IPS-18a (cell line): Measurements from ENCODE around the gene ESRRB.
A peak's percentile ranks its signal among the peaks of the same experiment; 100 is the strongest.

ENCODE experiments used
- H3K27ac ChIP-seq: one replicate; pipeline ENCODE4 v1.5.1; 2013; ENCODE audit warnings: low read length
- H3K27me3 ChIP-seq: one replicate; pipeline ENCODE4 v1.6.1; 2013; ENCODE audit warnings: mild to moderate bottlenecking, low read length; ENCODE audit not compliant: control insufficient read depth, insufficient read depth
- H3K36me3 ChIP-seq: one replicate; pipeline ENCODE4 v1.6.1; 2013; ENCODE audit warnings: low read depth, low read length; ENCODE audit not compliant: control insufficient read depth
- H3K4me1 ChIP-seq: one replicate; pipeline ENCODE4 v1.6.1; 2013; ENCODE audit warnings: low read depth, low read length; ENCODE audit not compliant: control insufficient read depth
- H3K4me3 ChIP-seq: one replicate; pipeline ENCODE4 v1.5.1; 2013; ENCODE audit warnings: low read length
- H3K9ac ChIP-seq: one replicate; pipeline ENCODE4 v1.6.1; 2013; ENCODE audit warnings: mild to moderate bottlenecking, low read length, moderate library complexity
- H3K9me3 ChIP-seq: one replicate; pipeline ENCODE4 v1.6.1; 2013; ENCODE audit warnings: low read depth, low read length; ENCODE audit not compliant: control insufficient read depth

The ESRRB gene

GRCh38 chr14:76337635-76338545, 38.0 kb upstream of the ESRRB start:
- Histone ChIP-seq H3K27ac (no peak overlapping the region), H3K36me3 (no peaks in the 10 kb centered on the region), H3K9ac (no peak overlapping the region), H3K27me3 (no peaks in the 10 kb centered on the region), H3K9me3 (no peaks in the 10 kb centered on the region), H3K4me3 (no peak overlapping the region), H3K4me1 (no peaks in the 10 kb centered on the region)

- Histone ChIP-seq H3K9ac (no peak overlapping the region), H3K27me3 (no peaks in the 10 kb centered on the region)
These were observed 36.0 kb upstream of the ESRRB start for GRCh38 chr14:76339728-76340615.

GRCh38 chr14:76343386-76343785, 32.6 kb upstream of the ESRRB start:
- Histone ChIP-seq H3K4me1 (no peaks in the 10 kb centered on the region), H3K9ac (no peak overlapping the region), H3K27me3 (no peaks in the 10 kb centered on the region), H3K27ac (no peak overlapping the region), H3K4me3 (no peak overlapping the region), H3K36me3 (no peaks in the 10 kb centered on the region), H3K9me3 (no peaks in the 10 kb centered on the region)

More at GRCh38 chr14:76339728-76340615, 36.0 kb upstream of the ESRRB start:
- Histone ChIP-seq H3K4me3 (no peak overlapping the region), H3K36me3 (no peaks in the 10 kb centered on the region), H3K4me1 (no peaks in the 10 kb centered on the region), H3K27ac (no peak overlapping the region), H3K9me3 (no peaks in the 10 kb centered on the region)

GRCh38 chr14:76346391-76347160, 29.4 kb upstream of the ESRRB start:
- Histone ChIP-seq H3K9ac (no peak overlapping the region), H3K4me1 (peaks cover 10% of the 10 kb centered on the region), H3K4me3 (no peak overlapping the region), H3K9me3 (no peaks in the 10 kb centered on the region), H3K27me3 (no peaks in the 10 kb centered on the region), H3K36me3 (no peaks in the 10 kb centered on the region), H3K27ac (no peak overlapping the region)

- H3K36me3 ChIP-seq, result no peaks in the 10 kb centered on the region
- peaks cover 10% of the 10 kb centered on the region for H3K4me1 ChIP-seq
- no peak overlapping the region for H3K4me3 ChIP-seq
- H3K27me3 ChIP-seq, result peaks cover 17% of the 10 kb centered on the region
- H3K9ac ChIP-seq, result no peak overlapping the region
- H3K9me3 ChIP-seq, result no peaks in the 10 kb centered on the region
- no peak overlapping the region for H3K27ac ChIP-seq
These were observed 27.0 kb upstream of the ESRRB start for GRCh38 chr14:76348898-76349297.

GRCh38 chr14:76349993-76350392, 25.9 kb upstream of the ESRRB start:
- Histone ChIP-seq H3K27me3 (peaks cover 17% of the 10 kb centered on the region), H3K9me3 (no peaks in the 10 kb centered on the region), H3K4me1 (peaks cover 10% of the 10 kb centered on the region), H3K27ac (no peak overlapping the region), H3K36me3 (no peaks in the 10 kb centered on the region), H3K9ac (no peak overlapping the region), H3K4me3 (no peak overlapping the region)

GRCh38 chr14:76350671-76351070, 25.3 kb upstream of the ESRRB start:
- Histone ChIP-seq H3K4me1 (peaks cover 10% of the 10 kb centered on the region), H3K9ac (no peak overlapping the region), H3K27me3 (peaks cover 17% of the 10 kb centered on the region), H3K27ac (no peak overlapping the region), H3K4me3 (no peak overlapping the region), H3K9me3 (no peaks in the 10 kb centered on the region), H3K36me3 (no peaks in the 10 kb centered on the region)

- no peak overlapping the region for H3K27ac ChIP-seq
- H3K4me1 ChIP-seq, result peaks cover 10% of the 10 kb centered on the region
- peaks cover 17% of the 10 kb centered on the region for H3K27me3 ChIP-seq
- no peaks in the 10 kb centered on the region for H3K9me3 ChIP-seq
- H3K9ac ChIP-seq, result no peak overlapping the region
- no peaks in the 10 kb centered on the region for H3K36me3 ChIP-seq
- no peak overlapping the region for H3K4me3 ChIP-seq
These were observed 24.0 kb upstream of the ESRRB start for GRCh38 chr14:76351941-76352340.

GRCh38 chr14:76352639-76353281, 23.2 kb upstream of the ESRRB start:
- H3K27me3 ChIP-seq, result peaks cover 17% of the 10 kb centered on the region
- no peak overlapping the region for H3K27ac ChIP-seq
- H3K36me3 ChIP-seq, result no peaks in the 10 kb centered on the region
- peaks cover 10% of the 10 kb centered on the region for H3K4me1 ChIP-seq
- no peak overlapping the region for H3K9ac ChIP-seq
- H3K9me3 ChIP-seq, result no peaks in the 10 kb centered on the region
- peak overlapping the region; percentile 22 for H3K4me3 ChIP-seq

- Histone ChIP-seq H3K9ac (no peak overlapping the region), H3K9me3 (no peaks in the 10 kb centered on the region), H3K27me3 (peaks cover 17% of the 10 kb centered on the region), H3K4me3 (no peak overlapping the region), H3K4me1 (peaks cover 3% of the 10 kb centered on the region), H3K27ac (no peak overlapping the region), H3K36me3 (no peaks in the 10 kb centered on the region)
These were observed 21.6 kb upstream of the ESRRB start for GRCh38 chr14:76354310-76354709.

- no peaks in the 10 kb centered on the region for H3K9me3 ChIP-seq
- no peaks in the 10 kb centered on the region for H3K4me1 ChIP-seq
- H3K4me3 ChIP-seq, result no peak overlapping the region
- peaks cover 17% of the 10 kb centered on the region for H3K27me3 ChIP-seq
- no peak overlapping the region for H3K27ac ChIP-seq
- no peaks in the 10 kb centered on the region for H3K36me3 ChIP-seq
- H3K9ac ChIP-seq, result no peak overlapping the region
These were observed 20.2 kb upstream of the ESRRB start for GRCh38 chr14:76355771-76356170.
